Measurements from ENCODE around the gene NAPEPLD.
"Not testable (repeated sequence)": the region's sequence is repeated elsewhere in the genome, so short reads cannot be mapped to it uniquely, and the experiment has no call there.

The NAPEPLD gene

DNA sequence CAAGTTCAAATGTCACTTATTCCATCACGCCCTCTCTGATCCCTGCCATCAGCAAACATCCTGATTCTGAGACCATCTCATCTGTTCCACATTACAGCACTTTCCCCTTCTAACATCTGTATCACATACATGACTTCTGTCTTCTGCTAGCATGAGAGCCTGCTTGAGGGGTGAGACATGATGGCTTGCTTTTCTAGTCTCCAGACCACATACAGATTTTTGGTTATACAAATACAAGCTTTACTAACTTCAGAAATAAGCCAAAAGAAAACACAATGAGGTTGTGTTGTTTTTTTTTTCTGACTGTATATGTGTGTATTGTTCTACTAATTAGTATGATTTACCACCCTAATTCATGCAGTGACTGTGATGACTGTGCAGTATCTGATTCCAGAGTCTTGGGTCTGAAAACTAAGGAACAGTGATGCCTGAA is 34.3 kb downstream of the NAPEPLD start:
- no peak for DNase-seq (ENCODE audit: low read depth in 2 of 3, low spot score in 2 of 3)

DNA sequence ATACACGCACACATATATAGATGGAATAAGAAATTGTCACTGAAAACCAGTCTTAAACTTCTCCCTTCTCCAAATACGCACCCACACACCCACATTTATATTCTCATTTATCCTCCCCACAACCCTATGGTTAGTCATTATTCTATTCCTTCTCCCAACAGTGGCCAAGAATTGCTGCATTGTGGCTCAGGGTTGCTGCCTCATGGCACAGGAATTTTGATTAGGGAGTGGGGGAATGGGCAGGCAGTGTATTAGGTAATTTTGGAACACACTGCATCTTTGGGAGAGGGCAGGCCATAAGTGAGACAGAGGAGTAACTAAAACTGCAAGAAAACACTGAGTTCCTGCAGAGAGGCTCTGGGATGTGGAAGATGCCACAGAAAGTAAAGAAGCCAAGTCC is 35.7 kb downstream of the NAPEPLD start:
- no peak for DNase-seq (ENCODE audit: low read depth in 2 of 3, low spot score in 2 of 3)

DNA sequence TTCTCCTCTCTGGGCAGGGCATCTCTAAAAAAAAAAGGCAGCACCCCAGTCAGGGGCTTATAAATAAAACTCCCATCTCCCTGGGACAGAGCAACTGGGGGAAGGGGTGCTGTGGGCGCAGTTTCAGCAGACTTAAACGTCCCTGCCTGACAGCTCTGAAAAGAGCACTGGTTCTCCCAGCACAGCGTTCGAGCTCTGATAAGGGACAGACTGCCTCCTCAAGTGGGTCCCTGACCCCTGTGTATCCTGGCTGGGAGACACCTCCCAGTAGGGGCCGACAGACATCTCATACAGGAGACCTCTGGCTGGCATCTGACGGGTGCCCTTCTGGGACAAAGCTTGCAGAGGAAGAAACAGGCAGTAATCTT is 42.2 kb downstream of the NAPEPLD start:
- DNase-seq (ENCODE audit: low read depth in 2 of 3, low spot score in 2 of 3), result not testable (repeated sequence)

DNA sequence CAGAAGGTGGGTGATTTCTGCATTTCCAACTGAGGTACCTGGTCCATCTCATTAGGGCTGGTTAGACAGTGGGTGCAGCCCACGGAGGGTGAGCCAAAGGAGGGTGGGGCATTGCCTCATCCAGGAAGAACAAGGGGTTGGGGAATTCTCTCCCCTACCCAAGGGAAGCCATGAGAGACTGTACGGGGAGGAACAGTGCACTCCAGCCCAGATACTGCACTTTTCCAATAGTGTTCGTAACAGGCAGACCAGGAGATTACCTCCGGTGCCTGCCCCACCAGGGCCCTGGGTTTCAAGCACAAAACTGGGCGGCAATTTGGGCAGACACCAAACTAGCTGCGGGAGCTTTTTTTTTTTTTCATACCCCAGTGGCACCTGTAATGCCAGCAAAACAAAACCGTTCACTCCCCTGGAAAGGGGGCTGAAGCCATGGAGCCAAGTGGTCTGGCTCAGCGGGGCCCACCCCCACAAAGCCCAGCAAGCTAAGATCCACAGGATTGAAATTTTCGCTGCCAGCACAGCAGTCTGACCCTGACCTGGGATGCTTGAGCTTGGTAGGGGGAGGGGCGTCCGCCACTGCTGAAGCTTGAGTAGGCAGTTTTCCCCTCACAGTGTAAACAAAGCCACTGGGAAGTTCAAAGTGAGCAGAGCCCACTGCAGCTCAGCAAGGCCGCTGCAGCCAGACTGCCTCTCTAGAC is 42.7 kb downstream of the NAPEPLD start:
- no peak for DNase-seq (ENCODE audit: low read depth in 2 of 3, low spot score in 2 of 3)

DNA sequence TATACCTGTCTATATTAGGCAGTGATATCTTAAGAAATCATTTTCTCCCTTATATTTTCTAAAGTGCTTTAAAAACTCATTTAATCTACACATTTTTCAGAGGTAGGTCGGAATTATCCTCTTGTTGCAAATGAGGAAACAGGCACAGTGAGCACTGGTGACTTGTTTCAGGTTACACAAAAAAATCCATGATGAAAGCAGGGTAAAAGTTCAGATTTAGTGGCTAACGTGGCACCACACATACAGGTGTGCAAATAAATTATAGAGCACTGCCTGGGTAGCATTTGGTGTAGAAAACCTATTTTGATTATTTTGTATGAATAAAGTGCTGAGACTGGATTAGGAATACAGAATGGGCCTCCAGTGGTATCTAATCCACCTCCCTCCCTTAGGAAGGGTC is 47.4 kb downstream of the NAPEPLD start:
- no peak for DNase-seq (ENCODE audit: low read depth in 2 of 3, low spot score in 2 of 3)

DNA sequence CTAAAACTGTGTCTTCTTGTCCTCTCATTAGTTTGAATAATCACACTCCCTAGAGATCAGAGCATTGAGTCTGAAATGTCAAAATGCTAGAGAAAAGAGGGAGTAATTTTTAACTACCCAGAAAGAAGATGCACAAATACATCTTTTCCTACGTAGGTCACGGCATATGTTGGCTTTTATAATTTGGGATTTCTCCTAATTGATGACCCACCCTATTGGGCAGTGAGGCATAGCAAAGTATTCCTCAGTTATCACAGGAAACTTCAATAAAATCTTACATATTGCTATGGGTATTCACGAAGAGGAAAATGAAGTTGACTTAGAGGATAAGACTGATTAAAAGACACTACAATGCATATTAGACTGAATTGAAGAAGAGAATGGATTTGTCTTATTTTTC is 48.6 kb downstream of the NAPEPLD start:
- no peak for DNase-seq (ENCODE audit: low read depth in 2 of 3, low spot score in 2 of 3)

DNA sequence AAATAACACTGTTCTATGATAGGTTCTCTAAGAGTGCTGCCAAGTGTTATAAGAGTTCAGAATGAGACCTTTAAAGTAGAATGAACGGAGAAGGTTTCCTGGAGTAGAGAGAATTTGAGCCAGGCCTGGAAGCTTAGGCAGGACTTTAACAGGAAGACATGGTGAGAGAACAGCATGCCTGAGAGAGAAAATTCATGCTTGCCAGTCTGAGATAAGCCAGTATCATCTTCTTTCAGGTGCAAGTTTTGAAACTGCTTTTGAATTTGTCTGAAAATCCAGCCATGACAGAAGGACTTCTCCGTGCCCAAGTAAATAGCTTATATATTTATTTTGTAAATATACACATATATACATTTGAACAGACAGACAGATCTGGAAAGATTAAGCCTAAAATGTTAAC is 51.9 kb downstream of the NAPEPLD start:
- no peak for DNase-seq (ENCODE audit: low read depth in 2 of 3, low spot score in 2 of 3)

DNA sequence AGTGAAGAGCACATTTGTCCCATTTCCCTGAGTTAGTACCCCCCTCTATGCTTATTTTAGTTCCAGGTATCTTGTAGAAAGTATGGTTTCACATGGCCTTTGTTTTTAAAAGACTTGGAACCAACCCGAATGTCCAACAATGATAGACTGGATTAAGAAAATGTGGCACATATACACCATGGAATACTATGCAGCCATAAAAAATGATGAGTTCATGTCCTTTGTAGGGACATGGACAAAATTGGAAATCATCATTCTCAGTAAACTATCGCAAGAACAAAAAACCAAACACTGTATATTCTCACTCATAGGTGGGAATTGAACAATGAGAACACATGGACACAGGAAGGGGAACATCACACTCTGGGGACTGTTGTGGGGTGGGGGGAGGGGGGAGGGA is 53.3 kb downstream of the NAPEPLD start:
- DNase-seq (ENCODE audit: low read depth in 2 of 3, low spot score in 2 of 3), result not testable (repeated sequence)

DNA sequence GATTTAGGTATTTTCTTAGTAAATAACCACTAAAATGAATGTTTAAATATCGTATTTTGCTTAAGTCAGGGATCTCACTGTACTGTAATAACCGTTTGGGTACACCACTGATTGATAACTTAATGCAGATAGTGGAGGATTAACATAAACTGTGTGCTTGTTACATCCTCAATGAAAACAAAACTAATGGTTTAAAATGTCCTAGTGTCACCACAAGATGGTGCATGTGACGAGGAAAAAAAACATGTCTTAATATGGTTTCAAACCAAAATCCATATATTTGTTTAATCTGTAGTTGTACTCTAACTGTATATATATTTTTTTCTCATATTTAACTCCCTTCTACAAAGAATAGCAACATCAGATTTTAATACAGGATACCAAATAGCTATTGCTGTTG is 54.8 kb downstream of the NAPEPLD start:
- no peak for DNase-seq (ENCODE audit: low read depth in 2 of 3, low spot score in 2 of 3)

- no peak for DNase-seq (ENCODE audit: low read depth in 2 of 3, low spot score in 2 of 3)
Observed at GRCh38 chr7:103093429-103093828, 55.5 kb downstream of the NAPEPLD start.

DNA sequence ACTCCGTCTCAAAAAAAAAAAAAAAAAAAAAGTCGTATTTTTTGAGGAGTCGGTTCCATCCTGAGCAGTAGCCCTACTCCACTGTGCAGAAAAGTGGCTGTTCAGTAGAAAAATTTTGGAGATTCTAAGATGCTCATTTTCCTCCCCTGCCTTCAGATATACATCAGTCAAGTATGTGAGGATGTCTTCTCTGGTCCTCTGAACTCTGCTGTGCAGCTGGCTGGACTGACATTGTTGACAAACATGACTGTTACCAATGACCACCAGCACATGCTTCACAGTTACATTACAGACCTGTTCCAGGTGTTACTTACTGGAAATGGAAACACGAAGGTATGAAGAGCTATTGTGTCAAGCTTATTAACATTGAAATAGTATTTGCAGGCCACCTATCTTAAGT is 56.6 kb downstream of the NAPEPLD start:
- DNase-seq (ENCODE audit: low read depth in 2 of 3, low spot score in 2 of 3), result not testable (repeated sequence)

DNA sequence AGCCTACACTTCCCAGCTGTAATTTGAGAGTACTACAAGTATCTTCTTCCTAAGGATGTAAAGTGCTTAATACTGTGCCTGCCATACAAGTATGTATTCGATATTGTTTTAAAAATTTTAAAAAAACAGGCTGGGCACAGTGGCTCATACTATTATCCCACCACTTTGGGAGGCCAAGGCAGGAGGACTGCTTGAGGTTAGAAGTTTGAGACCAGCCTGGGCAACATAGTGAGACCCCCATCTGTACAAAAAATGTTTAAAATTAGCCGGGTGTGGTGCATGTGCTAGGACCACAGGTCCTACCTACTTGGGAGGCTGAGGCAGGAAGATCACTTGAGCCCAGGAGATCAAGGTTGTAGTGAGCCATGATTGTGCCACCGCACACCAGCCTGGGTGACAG is 65.7 kb downstream of the NAPEPLD start:
- DNase-seq (ENCODE audit: low read depth in 2 of 3, low spot score in 2 of 3), result no peak

DNA sequence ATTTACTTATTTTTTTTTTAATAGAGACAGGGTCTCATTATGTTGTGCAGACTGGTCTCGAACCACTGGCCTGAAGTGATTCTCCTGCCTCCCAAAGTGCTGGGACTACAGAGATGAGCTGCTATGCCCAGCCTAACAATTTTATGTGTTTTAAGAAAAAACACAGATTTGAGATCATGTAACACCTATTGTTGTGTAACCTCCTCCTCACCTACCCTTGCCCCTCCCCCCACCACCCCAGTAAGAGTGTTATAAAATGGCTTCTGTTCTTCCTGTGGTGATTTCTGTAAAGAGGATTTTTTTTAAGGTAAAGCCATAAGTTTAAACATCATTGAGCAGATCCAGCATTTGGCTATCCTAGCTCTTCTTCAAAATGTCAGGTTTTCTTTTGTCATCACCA is 66.4 kb downstream of the NAPEPLD start:
- no peak for DNase-seq (ENCODE audit: low read depth in 2 of 3, low spot score in 2 of 3)

GRCh38 chr7:103080923-103081322 is 68.0 kb downstream of the NAPEPLD start:
- no peak for DNase-seq (ENCODE audit: low read depth in 2 of 3, low spot score in 2 of 3)

DNA sequence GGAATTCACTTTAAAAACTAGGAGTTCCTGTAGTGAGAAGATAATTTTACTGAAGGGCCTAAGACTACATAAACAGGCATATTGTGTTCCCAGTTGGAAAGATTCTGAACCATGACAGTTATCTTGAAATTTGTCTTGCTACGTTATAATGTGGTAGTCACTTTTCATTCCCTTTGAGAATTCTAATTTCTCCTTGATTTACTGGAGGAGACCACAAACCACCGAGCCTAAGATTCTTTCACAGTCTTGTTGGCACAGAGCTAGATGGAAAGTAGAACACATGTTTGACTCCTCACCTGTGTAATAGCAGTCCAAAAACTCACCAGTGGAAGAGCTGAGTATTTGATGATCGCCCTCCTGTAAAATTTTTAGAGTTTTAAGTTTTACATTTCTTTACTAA is 69.1 kb downstream of the NAPEPLD start:
- DNase-seq (ENCODE audit: low read depth in 2 of 3, low spot score in 2 of 3), result no peak

DNA sequence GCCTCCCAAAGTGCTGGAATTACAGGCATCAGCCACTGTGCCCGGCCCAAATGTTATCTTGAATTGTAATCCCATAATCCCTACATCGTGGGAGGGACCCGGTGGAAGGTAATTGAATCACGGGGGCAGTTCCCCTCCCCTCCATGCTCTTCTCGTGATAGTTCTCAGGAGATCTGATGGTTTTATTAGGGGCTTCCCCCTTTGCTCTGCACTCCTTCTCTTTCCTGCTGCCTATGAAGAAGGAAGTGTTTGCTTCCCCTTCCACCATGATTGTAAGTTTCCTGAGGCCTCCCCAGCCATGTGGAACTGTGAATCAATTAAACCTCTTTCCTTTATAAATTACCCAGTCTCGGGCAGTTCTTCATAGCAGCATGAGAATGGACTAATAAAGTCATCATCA is 70.7 kb downstream of the NAPEPLD start:
- not testable (repeated sequence) for DNase-seq (ENCODE audit: low read depth in 2 of 3, low spot score in 2 of 3)

DNA sequence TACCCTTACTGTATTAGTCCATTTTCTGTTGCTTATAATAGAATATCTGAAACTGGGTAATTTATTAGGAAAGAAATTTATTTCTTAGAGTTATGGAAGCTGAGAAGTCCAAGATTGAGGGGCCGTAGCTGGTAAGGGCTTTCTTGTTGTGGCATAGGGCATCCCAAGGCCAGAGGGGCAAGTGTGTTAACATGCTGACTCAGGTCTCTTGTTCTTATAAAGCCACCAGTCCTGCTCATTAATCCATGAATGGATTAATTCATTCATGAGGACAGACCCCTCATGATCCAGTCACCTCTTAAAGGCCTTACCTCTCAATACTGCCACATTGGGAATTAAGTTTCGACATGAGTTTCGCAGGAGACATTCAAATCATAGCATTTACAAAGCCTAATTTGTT is 71.6 kb downstream of the NAPEPLD start:
- DNase-seq (ENCODE audit: low read depth in 2 of 3, low spot score in 2 of 3), result no peak

DNA sequence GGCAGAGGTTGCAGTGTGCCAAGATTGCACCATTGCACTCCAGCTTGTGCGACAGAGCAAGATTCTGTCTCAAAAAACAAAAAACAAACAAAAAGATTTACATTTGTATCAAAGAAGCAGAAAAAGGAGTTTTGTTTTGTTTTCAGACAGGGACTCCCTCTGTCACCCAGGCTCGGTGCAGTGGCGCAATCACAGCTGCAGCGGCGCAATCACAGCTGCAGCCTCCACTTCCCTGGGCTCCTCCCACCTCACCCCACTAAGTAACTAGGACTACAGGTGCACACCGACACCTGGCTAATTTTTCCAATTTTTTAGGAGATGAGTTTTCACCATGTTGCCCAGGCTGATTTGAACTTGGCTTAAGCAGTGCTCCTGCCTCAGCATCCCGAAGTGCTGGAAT is 72.1 kb downstream of the NAPEPLD start:
- DNase-seq (ENCODE audit: low read depth in 2 of 3, low spot score in 2 of 3), result no peak

- DNase-seq (ENCODE audit: low read depth in 2 of 3, low spot score in 2 of 3), result peak; percentile 47 to 56 (median 54)
Observed at GRCh38 chr7:103075337-103075918, 73.5 kb downstream of the NAPEPLD start.

- peak; percentile 77 to 87 (median 78) for DNase-seq (ENCODE audit: low read depth in 2 of 3, low spot score in 2 of 3)
Observed at GRCh38 chr7:103074519-103075336, 74.2 kb downstream of the NAPEPLD start, which contains the start of the genes ARMC10 and FBXL13. ARMC10 (plus strand) TSS chr7:103075140; CDS start chr7:103075273, 133 bp downstream. FBXL13 (minus strand) TSS chr7:103074796.

- no peak for DNase-seq (ENCODE audit: low read depth in 2 of 3, low spot score in 2 of 3)
Observed at GRCh38 chr7:103073989-103074518, 74.8 kb downstream of the NAPEPLD start.

DNA sequence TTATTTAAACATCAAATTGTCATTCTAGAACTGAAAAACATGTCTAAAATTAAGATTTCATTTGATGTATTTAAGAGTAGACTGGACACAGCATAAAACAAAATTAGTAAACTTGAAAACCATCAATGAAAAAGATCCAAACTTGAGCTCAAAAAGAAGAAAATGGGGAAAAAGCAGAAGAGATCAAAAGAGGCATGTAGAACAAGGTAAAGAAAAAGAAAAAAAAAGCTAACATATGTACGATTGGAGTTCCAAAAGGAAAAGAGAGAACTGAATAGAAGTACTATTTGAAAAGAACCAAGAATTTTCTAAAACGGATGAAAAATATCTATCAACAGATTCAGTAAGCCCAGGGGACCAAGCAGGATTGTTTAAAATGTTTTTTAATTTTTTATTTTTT is 77.9 kb downstream of the NAPEPLD start:
- no peak for DNase-seq (ENCODE audit: low read depth in 2 of 3, low spot score in 2 of 3)
